Neural cell (in vitro differentiated cells): ENCODE results near the gene SPOCD1. TPM values are rescaled to one million over a fixed set of nuclear protein-coding genes. Genes with fewer than 3 reads are reported as not detected.

Experiments used
- H2AFZ ChIP-seq: fragments of 200-600, 300-800 bp; sonication (generic), shearing (Covaris generic); 2 replicates; pipeline ENCODE4 v1.6.0; 2014; ENCODE audit warnings: low read depth, mild to moderate bottlenecking, antibody characterized with exemption, low read length, moderate library complexity
- H3F3A ChIP-seq: fragments of 200-600 bp; shearing (Covaris generic); 2 replicates; pipeline ENCODE4 v1.6.1; 2016; ENCODE audit warnings: mild to moderate bottlenecking, moderate library complexity, mixed read lengths, antibody characterized with exemption, low read length; ENCODE audit not compliant: insufficient read depth, poor library complexity, severe bottlenecking
- H3K27ac ChIP-seq: fragments of 200-600, 300-800 bp; sonication (generic), shearing (Covaris generic); 2 replicates; pipeline ENCODE4 v1.5.1; 2014; ENCODE audit warnings: mild to moderate bottlenecking, low read length, moderate library complexity
- H3K27me3 ChIP-seq: fragments of 300-800, 200-600 bp; sonication (generic), shearing (Covaris generic); 2 replicates; pipeline ENCODE4 v1.6.0; 2014; ENCODE audit warnings: mild to moderate bottlenecking, low read depth, low read length, moderate library complexity; ENCODE audit not compliant: insufficient read depth
- H3K36me3 ChIP-seq: fragments of 300-800, 200-600 bp; sonication (generic), shearing (Covaris generic); 2 replicates; pipeline ENCODE4 v1.5.1; 2014; ENCODE audit warnings: mild to moderate bottlenecking, antibody characterized with exemption, low read length, moderate library complexity; ENCODE audit not compliant: insufficient read depth
- H3K4me2 ChIP-seq: fragments of 300-800, 200-600 bp; sonication (generic), shearing (Covaris generic); 2 replicates; pipeline ENCODE4 v1.6.0; 2014; ENCODE audit warnings: mild to moderate bottlenecking, low read length
- H3K4me3 ChIP-seq: fragments of 300-800, 200-600 bp; sonication (generic), shearing (Covaris generic); 2 replicates; pipeline ENCODE4 v1.5.1; 2014; ENCODE audit warnings: mild to moderate bottlenecking, low read length, moderate library complexity
- H3K79me2 ChIP-seq: fragments of 200-600 bp; shearing (Covaris generic); replicated peaks from 2 replicates; pipeline ENCODE4 v1.6.0; 2014; ENCODE audit warnings: mild to moderate bottlenecking, low read length, moderate library complexity; ENCODE audit not compliant: insufficient read depth
- H3K9ac ChIP-seq: fragments of 300-800, 200-600 bp; sonication (generic), shearing (Covaris generic); 2 replicates; pipeline ENCODE4 v1.6.1; 2016; ENCODE audit warnings: mild to moderate bottlenecking, low read length, mixed read lengths
- H3K9me2 ChIP-seq: fragments of 200-600 bp; shearing (Covaris generic); 2 replicates; pipeline ENCODE4 v1.6.1; 2016; ENCODE audit warnings: mild to moderate bottlenecking, low read length, mixed read lengths; ENCODE audit not compliant: insufficient read depth
- H3K9me3 ChIP-seq: fragments of 200-600, 300-800 bp; sonication (generic), shearing (Covaris generic); 2 replicates; pipeline ENCODE4 v1.6.1; 2016; ENCODE audit warnings: mild to moderate bottlenecking, mixed run types, low read length, moderate library complexity, mixed read lengths
- H4K20me1 ChIP-seq: fragments of 200-600 bp; shearing (Covaris generic); 2 replicates; pipeline ENCODE4 v1.6.1; 2016; ENCODE audit warnings: mild to moderate bottlenecking, mixed run types; ENCODE audit not compliant: insufficient read depth
- CTCF ChIP-seq: fragments of 450-650 bp; IDR thresholded peaks from 2 replicates; pipeline ENCODE4 v1.5.1; 2014; ENCODE audit warnings: antibody characterized with exemption, mild to moderate bottlenecking, moderate library complexity; ENCODE audit not compliant: poor library complexity, severe bottlenecking
- EP300 ChIP-seq: fragments of 450-650 bp; conservative IDR thresholded peaks from 2 replicates; pipeline ENCODE4 v1.6.1; 2014; ENCODE audit warnings: antibody characterized with exemption, mild to moderate bottlenecking, moderate library complexity; ENCODE audit not compliant: poor library complexity, severe bottlenecking
- EZH2 ChIP-seq: fragments of 200-600, 300-800 bp; shearing (Covaris generic), sonication (generic); IDR thresholded peaks from 2 replicates; pipeline ENCODE4 v1.6.1; 2014; ENCODE audit warnings: antibody characterized with exemption, low read length, borderline replicate concordance, mild to moderate bottlenecking; ENCODE audit not compliant: insufficient read depth, poor library complexity, severe bottlenecking
- MXI1 ChIP-seq: fragments of 450-650 bp; conservative IDR thresholded peaks from 2 replicates; pipeline ENCODE4 v1.6.1; 2014; ENCODE audit warnings: antibody characterized with exemption, mild to moderate bottlenecking; ENCODE audit not compliant: poor library complexity, severe bottlenecking
- POLR2AphosphoS5 ChIP-seq: IDR thresholded peaks from 2 replicates; pipeline ENCODE4 v1.6.1; 2012
- RAD21 ChIP-seq: fragments of 450-650 bp; conservative IDR thresholded peaks from 2 replicates; pipeline ENCODE4 v1.6.1; 2014; ENCODE audit warnings: antibody characterized with exemption, mild to moderate bottlenecking, moderate library complexity
- REST ChIP-seq: IDR thresholded peaks from 2 replicates; pipeline ENCODE4 v1.6.1; 2012; ENCODE audit warnings: borderline replicate concordance
- SMC3 ChIP-seq: fragments of 450-650 bp; conservative IDR thresholded peaks from 2 replicates; pipeline ENCODE4 v1.6.1; 2014; ENCODE audit warnings: antibody characterized with exemption, mild to moderate bottlenecking, moderate library complexity; ENCODE audit not compliant: poor library complexity
- TAF1 ChIP-seq: IDR thresholded peaks from 2 replicates; pipeline ENCODE4 v1.6.1; 2012; ENCODE audit warnings: low read depth
- polyA plus RNA-seq: library from polyadenylated mRNA; depleted of rRNA; stranded (reverse); fragments of >200 nt; gene quantifications from 2 replicates; pipeline ENCODE4 v1.2.3, GENCODE V29; 2014

The SPOCD1 gene
- polyA plus RNA-seq, 1 donor from 2014 or later, result not detected

- no peak overlapping the region for H3K9ac ChIP-seq
- H3K27me3 ChIP-seq, result no peaks in the 10 kb centered on the region
- no peaks in the 10 kb centered on the region for H4K20me1 ChIP-seq
- TF ChIP-seq EP300, result no peak
- H3K9me3 ChIP-seq, result no peaks in the 10 kb centered on the region
- peaks cover 8% of the 10 kb centered on the region for H3K79me2 ChIP-seq
- H3K4me3 ChIP-seq, result no peak overlapping the region
- H3K4me2 ChIP-seq, result no peak overlapping the region
- H3K36me3 ChIP-seq, result no peaks in the 10 kb centered on the region
- no peaks in the 10 kb centered on the region for H3F3A ChIP-seq
- no peak overlapping the region for H2AFZ ChIP-seq
- no peaks in the 10 kb centered on the region for H3K9me2 ChIP-seq
- H3K27ac ChIP-seq, result no peak overlapping the region
These were observed 61.4 kb downstream of the SPOCD1 start for GRCh38 chr1:31754397-31754796.

- TF ChIP-seq RAD21 (no peak), CTCF (no peak), REST (no peak), EP300 (no peak), TAF1 (no peak), POLR2AphosphoS5 (no peak)
- Histone ChIP-seq H2AFZ (no peak overlapping the region), H3K36me3 (no peaks in the 10 kb centered on the region), H3K79me2 (peaks cover 5% of the 10 kb centered on the region), H3K9me3 (no peaks in the 10 kb centered on the region), H3K9me2 (no peaks in the 10 kb centered on the region), H3K27ac (no peak overlapping the region), H4K20me1 (no peaks in the 10 kb centered on the region), H3K9ac (no peak overlapping the region), H3F3A (no peaks in the 10 kb centered on the region), H3K4me2 (no peak overlapping the region), H3K4me3 (no peak overlapping the region), H3K27me3 (no peaks in the 10 kb centered on the region)
These were observed 62.0 kb downstream of the SPOCD1 start for GRCh38 chr1:31753707-31754349.

- Histone ChIP-seq H3K9me2 (no peaks in the 10 kb centered on the region), H4K20me1 (no peaks in the 10 kb centered on the region), H3K79me2 (no peaks in the 10 kb centered on the region), H3K27me3 (no peaks in the 10 kb centered on the region), H3F3A (no peaks in the 10 kb centered on the region), H3K9ac (no peak overlapping the region), H3K9me3 (no peaks in the 10 kb centered on the region), H3K36me3 (no peaks in the 10 kb centered on the region), H3K4me3 (no peak overlapping the region), H2AFZ (no peak overlapping the region), H3K27ac (no peak overlapping the region), H3K4me2 (no peak overlapping the region)
- TF ChIP-seq RAD21 (no peak), POLR2AphosphoS5 (no peak), MXI1 (no peak), SMC3 (no peak), CTCF (no peak), EP300 (no peak), EZH2 (no peak), TAF1 (no peak), REST (no peak)
These were observed 62.8 kb downstream of the SPOCD1 start for GRCh38 chr1:31752952-31753475.
